ENCODE results near the gene DDI1. TPM values are rescaled to one million over a fixed set of nuclear protein-coding genes. Genes with fewer than 3 reads are reported as not detected.

DDI1 gene
- total and polyA plus RNA-seq, 10 of the 15 experiments (the other 5 are each of a cell fraction or from before 2014, with no cell fraction given) = not detected

GRCh38 chr11:104078995-104079394 lies 42.6 kb downstream of the DDI1 start (continued):
- TF ChIP-seq ETV6 (conservative IDR thresholded peaks at IDR 0.05 in 1 of 2, IDR thresholded peaks at IDR 0.05 in 1 of 2; ENCODE audit: borderline replicate concordance in 1 of 2, low read depth in 1 of 2) (no peak), TBL1XR1 (IDR thresholded peaks at IDR 0.05; ENCODE audit: low read depth, low read length) (no peak), MYB (IDR thresholded peaks at IDR 0.05; ENCODE audit: borderline replicate concordance, low read depth, low read length) (no peak), TCF12 (IDR thresholded peaks at IDR 0.05; ENCODE audit: low read depth, low read length) (no peak), SKIL (IDR thresholded peaks at IDR 0.05; ENCODE audit: low read depth, poor library complexity, severe bottlenecking) (no peak)

GRCh38 chr11:104086621-104087020 lies 50.2 kb downstream of the DDI1 start:
- Histone ChIP-seq H3K36me3 (ENCODE audit: control insufficient read depth in 2 of 2, insufficient read depth in 2 of 2, low read length in 1 of 2) (no peaks in the 10 kb centered on the region), H3K4me2 (ENCODE audit: control insufficient read depth, insufficient read depth) (no peak overlapping the region), H3K27me3 (replicated peaks in 1 of 2; ENCODE audit: control insufficient read depth in 2 of 2, insufficient read depth in 2 of 2, low read length in 1 of 2) (no peaks in the 10 kb centered on the region), H3K4me1 (ENCODE audit: control insufficient read depth, insufficient read depth, low read length) (no peaks in the 10 kb centered on the region), H3K79me2 (ENCODE audit: control insufficient read depth, insufficient read depth, low read length) (no peaks in the 10 kb centered on the region), H3K4me3 (no peak overlapping the region), H3K9ac (ENCODE audit: control insufficient read depth, insufficient read depth, low read length) (no peak overlapping the region), H3K27ac (ENCODE audit: control insufficient read depth, insufficient read depth) (no peak overlapping the region), H2AFZ (ENCODE audit: control insufficient read depth, low read depth, low read length) (no peak overlapping the region), H3K9me3 (replicated peaks; ENCODE audit: control insufficient read depth, insufficient read depth, low read length) (no peaks in the 10 kb centered on the region), H4K20me1 (ENCODE audit: control insufficient read depth, insufficient read depth) (no peaks in the 10 kb centered on the region)
- no TSS peak for BruUV-seq (replicated peaks)
- no peak for ATAC-seq
- in situ Hi-C loops (cut with MboI) (no loop called here), intact Hi-C loops (cut with micrococcal nuclease; ENCODE audit: unreplicated experiment) (no loop called here)
- POLR2A ChIA-PET = no interaction called here
- FAIRE-seq = no peak
- CTCF ChIA-PET = no interaction called here
- RAD21 ChIA-PET (ENCODE audit: unreplicated experiment) = no interaction called here
- WGBS (ENCODE audit: insufficient coverage, insufficient replicate concordance, low lambda C conversion rate, missing lambda C conversion rate) = 24% methylated on average over 5 of the region's 5 CpGs
- no peak for DNase-seq (ENCODE audit: low read depth, low spot score)
- SMC1A ChIA-PET (ENCODE audit: uncharacterized antibody, unreplicated experiment) = interaction anchor here (0.8 kb wide), 1 partner anchor 306 kb away, joined by 3 read pairs; no protein-coding TSS in a partner anchor
- TF ChIP-seq NFIC (IDR thresholded peaks at IDR 0.05; ENCODE audit: low read depth, low read length) = no peak
- TF ChIP-seq FOXK2 (IDR thresholded peaks at IDR 0.05) = no peak
- TF ChIP-seq CEBPZ (IDR thresholded peaks at IDR 0.05; ENCODE audit: low read depth, low read length) = no peak
- no peak for TF ChIP-seq IKZF2 (IDR thresholded peaks at IDR 0.05)
- no peak for TF ChIP-seq FOXM1 (IDR thresholded peaks at IDR 0.05; ENCODE audit: low read depth, low read length)
- no peak for TF ChIP-seq TARDBP (IDR thresholded peaks at IDR 0.05; ENCODE audit: borderline replicate concordance)
- no peak for TF ChIP-seq ESRRA (IDR thresholded peaks at IDR 0.05; ENCODE audit: low read length)
- no peak for TF ChIP-seq PAX5 (IDR thresholded peaks at IDR 0.05; ENCODE audit: borderline replicate concordance, low read depth, low read length)
- TF ChIP-seq RAD51 (IDR thresholded peaks at IDR 0.05) = no peak
- TF ChIP-seq, protein P1, sequence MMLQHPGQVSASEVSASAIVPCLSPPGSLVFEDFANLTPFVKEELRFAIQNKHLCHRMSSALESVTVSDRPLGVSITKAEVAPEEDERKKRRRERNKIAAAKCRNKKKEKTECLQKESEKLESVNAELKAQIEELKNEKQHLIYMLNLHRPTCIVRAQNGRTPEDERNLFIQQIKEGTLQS (IDR thresholded peaks at IDR 0.05; ENCODE audit: borderline replicate concordance, extremely low read depth, low read depth, low read length) = no peak
- TF ChIP-seq, protein P2, sequence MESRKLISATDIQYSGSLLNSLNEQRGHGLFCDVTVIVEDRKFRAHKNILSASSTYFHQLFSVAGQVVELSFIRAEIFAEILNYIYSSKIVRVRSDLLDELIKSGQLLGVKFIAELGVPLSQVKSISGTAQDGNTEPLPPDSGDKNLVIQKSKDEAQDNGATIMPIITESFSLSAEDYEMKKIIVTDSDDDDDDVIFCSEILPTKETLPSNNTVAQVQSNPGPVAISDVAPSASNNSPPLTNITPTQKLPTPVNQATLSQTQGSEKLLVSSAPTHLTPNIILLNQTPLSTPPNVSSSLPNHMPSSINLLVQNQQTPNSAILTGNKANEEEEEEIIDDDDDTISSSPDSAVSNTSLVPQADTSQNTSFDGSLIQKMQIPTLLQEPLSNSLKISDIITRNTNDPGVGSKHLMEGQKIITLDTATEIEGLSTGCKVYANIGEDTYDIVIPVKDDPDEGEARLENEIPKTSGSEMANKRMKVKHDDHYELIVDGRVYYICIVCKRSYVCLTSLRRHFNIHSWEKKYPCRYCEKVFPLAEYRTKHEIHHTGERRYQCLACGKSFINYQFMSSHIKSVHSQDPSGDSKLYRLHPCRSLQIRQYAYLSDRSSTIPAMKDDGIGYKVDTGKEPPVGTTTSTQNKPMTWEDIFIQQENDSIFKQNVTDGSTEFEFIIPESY (IDR thresholded peaks at IDR 0.05) = no peak

Data from GM12878 (cell line).